ENCODE results near the gene SOX8.

- TF ChIP-seq CTCF (IDR thresholded peaks at IDR 0.05 in 4 of 5, conservative IDR thresholded peaks at IDR 0.05 in 1 of 5) (no peak), POLR2A (IDR thresholded peaks at IDR 0.05) (no peak)
Measured at GRCh38 chr16:935684-936083, 45.9 kb upstream of the SOX8 start.

All from gastrocnemius medialis (tissue), 4 donors.